C4-2B (cell line): ENCODE measurements around the gene LDB2.

Experiments used
- ZFX ChIP-seq: fragments of 450-650 bp; IDR thresholded peaks from 2 replicates; pipeline ENCODE4 v1.6.1; 2017
- TF ChIP-seq, protein P1 (sequence below): fragments of 450-650 bp; conservative IDR thresholded peaks from 2 replicates; pipeline ENCODE4 v1.5.1; 2017; ENCODE audit warnings: mild to moderate bottlenecking

DNA sequence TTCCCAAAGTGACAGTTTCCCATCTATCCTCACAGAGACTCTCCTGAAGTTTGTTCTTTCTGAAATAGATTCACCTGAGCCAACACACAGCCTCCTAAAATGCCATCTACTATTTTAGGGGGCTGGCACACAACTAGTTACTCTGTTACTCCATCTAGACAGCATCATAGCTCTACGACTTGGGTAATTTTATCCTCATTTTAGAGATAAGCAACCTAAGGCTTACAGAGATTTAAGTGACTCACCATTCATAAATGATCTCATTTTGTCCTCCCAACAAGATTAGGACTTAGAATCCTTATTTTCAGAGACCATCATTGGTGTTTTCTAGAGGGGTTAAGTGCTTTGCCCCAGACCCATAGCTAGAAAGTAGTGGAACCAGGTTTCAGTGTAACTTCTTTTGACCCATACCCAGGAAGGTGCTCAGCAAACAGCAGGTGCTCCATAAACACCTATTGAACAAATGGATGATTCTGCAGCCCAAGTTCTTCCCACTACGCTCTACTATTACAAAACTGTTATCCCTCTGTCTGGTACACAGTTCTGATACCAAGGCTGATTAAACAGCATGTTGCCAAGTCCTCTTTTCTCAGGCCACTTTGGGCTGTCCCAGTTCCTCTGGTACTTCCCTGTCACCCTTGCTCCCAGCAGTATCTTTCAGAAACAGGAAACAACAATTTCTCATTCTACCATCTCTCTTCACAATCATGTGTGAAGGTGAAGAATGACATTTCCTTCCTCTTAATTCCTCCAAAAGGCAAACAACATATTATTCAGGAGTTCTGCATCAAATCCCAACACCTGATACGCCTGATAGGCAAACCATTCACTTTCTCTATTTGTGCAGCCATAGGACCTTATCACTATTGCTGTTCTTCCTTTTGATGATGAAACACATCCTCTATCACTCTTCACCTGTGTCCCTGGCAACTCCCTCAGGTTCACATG, 367.5 kb downstream of the LDB2 start:
- TF ChIP-seq, protein P1, sequence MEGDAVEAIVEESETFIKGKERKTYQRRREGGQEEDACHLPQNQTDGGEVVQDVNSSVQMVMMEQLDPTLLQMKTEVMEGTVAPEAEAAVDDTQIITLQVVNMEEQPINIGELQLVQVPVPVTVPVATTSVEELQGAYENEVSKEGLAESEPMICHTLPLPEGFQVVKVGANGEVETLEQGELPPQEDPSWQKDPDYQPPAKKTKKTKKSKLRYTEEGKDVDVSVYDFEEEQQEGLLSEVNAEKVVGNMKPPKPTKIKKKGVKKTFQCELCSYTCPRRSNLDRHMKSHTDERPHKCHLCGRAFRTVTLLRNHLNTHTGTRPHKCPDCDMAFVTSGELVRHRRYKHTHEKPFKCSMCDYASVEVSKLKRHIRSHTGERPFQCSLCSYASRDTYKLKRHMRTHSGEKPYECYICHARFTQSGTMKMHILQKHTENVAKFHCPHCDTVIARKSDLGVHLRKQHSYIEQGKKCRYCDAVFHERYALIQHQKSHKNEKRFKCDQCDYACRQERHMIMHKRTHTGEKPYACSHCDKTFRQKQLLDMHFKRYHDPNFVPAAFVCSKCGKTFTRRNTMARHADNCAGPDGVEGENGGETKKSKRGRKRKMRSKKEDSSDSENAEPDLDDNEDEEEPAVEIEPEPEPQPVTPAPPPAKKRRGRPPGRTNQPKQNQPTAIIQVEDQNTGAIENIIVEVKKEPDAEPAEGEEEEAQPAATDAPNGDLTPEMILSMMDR = no peak
- TF ChIP-seq ZFX = no peak
